Gastrocnemius medialis (tissue), 4 donors: ENCODE data around the gene CALHM6. TPM values are rescaled to one million over a fixed set of nuclear protein-coding genes. Genes with fewer than 3 reads are reported as not detected.

Experiments
- ATAC-seq, 2 donors: fragments of 150-250 bp; one replicate each; pipeline ENCODE4 v1.9.1; 2016
- DNase-seq, 2 donors: peaks; one replicate each; pipeline ENCODE4 v3.0.0-alpha.2; 2019
- H3K27ac ChIP-seq, 4 donors: fragments of 200-600 bp; sonication (generic); 1 replicate in 1 of 4; 2 replicates in 3 of 4; pipeline ENCODE4 v1.5.1; 2016 to 2018; ENCODE audit warnings: mild to moderate bottlenecking in 2 of 4, moderate library complexity in 1 of 4
- H3K27me3 ChIP-seq, 3 donors: fragments of 200-600 bp; sonication (generic) in 2 of 3; 1 replicate in 1 of 3; 2 replicates in 2 of 3; pipeline versions ENCODE4 v1.5.1 to v1.6.0; 2016 to 2019; ENCODE audit warnings: mild to moderate bottlenecking in 1 of 3, moderate library complexity in 1 of 3
- H3K36me3 ChIP-seq, 2 donors: fragments of 200-600 bp; sonication (generic) in 1 of 2; one replicate each; pipeline ENCODE4 v1.5.1; 2017 to 2018
- H3K4me1 ChIP-seq, 2 donors: fragments of 200-600 bp; sonication (generic) in 1 of 2; one replicate each; pipeline ENCODE4 v1.5.1; 2016 to 2017; ENCODE audit warnings: mild to moderate bottlenecking in 2 of 2
- H3K4me3 ChIP-seq, 4 donors: fragments of 200-600 bp; sonication (generic) in 3 of 4; 1 replicate in 1 of 4; 2 replicates in 3 of 4; pipeline ENCODE4 v1.5.1; 2016 to 2019; ENCODE audit warnings: mild to moderate bottlenecking in 2 of 4
- H3K9me3 ChIP-seq, 3 donors: fragments of 200-600 bp; sonication (generic) in 2 of 3; 1 replicate in 1 of 3; 2 replicates in 2 of 3; pipeline ENCODE4 v1.5.1; 2016 to 2019
- CTCF ChIP-seq, 5 experiments: fragments of 450-650 bp in 3 of 5; fragments of 200-600 bp in 2 of 5; sonication (generic) in 2 of 5; IDR thresholded peaks in 4 of 5; conservative IDR thresholded peaks in 1 of 5; 1 replicate in 4 of 5; 2 replicates in 1 of 5; pipeline ENCODE4 v1.5.1; 2016 to 2019; ENCODE audit warnings: antibody characterized with exemption in 5 of 5, mild to moderate bottlenecking in 3 of 5, moderate library complexity in 3 of 5
- POLR2A ChIP-seq, 2 donors: fragments of 450-650 bp; IDR thresholded peaks; one replicate each; pipeline ENCODE4 v1.6.1; 2017; ENCODE audit warnings: antibody characterized with exemption in 2 of 2, mild to moderate bottlenecking in 2 of 2, moderate library complexity in 2 of 2
- in situ Hi-C, 4 donors: fragments of 200-750 bp; cut with MboI; loops; one replicate each; pipeline versions ENCODE4 v1.15.0 to v1.8.0; 2017; ENCODE audit warnings: low sequenced_read_pairs in 4 of 4
- intact Hi-C: fragments of 100-400 bp; cut with DNase I; formaldehyde crosslinking; loops from one replicate; pipeline ENCODE4 v1.15.1; 2023; ENCODE audit warnings: low total_unique reads
- total RNA-seq, 4 donors: library from RNA; depleted of rRNA; stranded (reverse); fragments of >200 nt; gene quantifications; one replicate each; pipeline versions ENCODE4 v1.1.0 to v1.2.3, GENCODE V29; 2016

The CALHM6 gene
- total RNA-seq, 4 donors from 2014 or later, result 0.63 to 2.3 (median 0.86) TPM

- no peak overlapping the region for H3K4me3 ChIP-seq
- no peak for ATAC-seq
- in situ Hi-C loops, result no loop called here
These were observed 14.0 kb downstream of the CALHM6 start for GRCh38 chr6:116475141-116475540.

GRCh38 chr6:116476002-116476678, 15.0 kb downstream of the CALHM6 start:
- in situ Hi-C loops, result no loop called here
- intact Hi-C loops, result no loop called here
- Histone ChIP-seq H3K4me1 (no peaks in the 10 kb centered on the region), H3K27me3 (no peaks in the 10 kb centered on the region), H3K4me3 (no peak overlapping the region), H3K36me3 (no peaks in the 10 kb centered on the region), H3K9me3 (no peaks in the 10 kb centered on the region), H3K27ac (no peak overlapping the region)
- no peak for ATAC-seq
- TF ChIP-seq POLR2A (IDR thresholded peaks at IDR 0.05), result no peak
- no peak for TF ChIP-seq CTCF (IDR thresholded peaks at IDR 0.05 in 4 of 5, conservative IDR thresholded peaks at IDR 0.05 in 1 of 5)
- DNase-seq, result no peak

More at GRCh38 chr6:116475141-116475540, 14.0 kb downstream of the CALHM6 start:
- no peak for DNase-seq
- H3K27ac ChIP-seq, result no peak overlapping the region
- no peaks in the 10 kb centered on the region for H3K27me3 ChIP-seq
- H3K4me1 ChIP-seq, result no peaks in the 10 kb centered on the region
- no peaks in the 10 kb centered on the region for H3K36me3 ChIP-seq
- no peaks in the 10 kb centered on the region for H3K9me3 ChIP-seq
- intact Hi-C loops, result no loop called here
- TF ChIP-seq POLR2A (IDR thresholded peaks at IDR 0.05) (no peak), CTCF (IDR thresholded peaks at IDR 0.05 in 4 of 5, conservative IDR thresholded peaks at IDR 0.05 in 1 of 5) (no peak)

- Histone ChIP-seq H3K4me1 (no peaks in the 10 kb centered on the region), H3K27ac (no peak overlapping the region), H3K27me3 (no peaks in the 10 kb centered on the region), H3K4me3 (no peak overlapping the region), H3K9me3 (no peaks in the 10 kb centered on the region), H3K36me3 (no peaks in the 10 kb centered on the region)
- no peak for DNase-seq
- intact Hi-C loops (no loop called here), in situ Hi-C loops (no loop called here)
- no peak for ATAC-seq
- no peak for TF ChIP-seq POLR2A (IDR thresholded peaks at IDR 0.05)
- no peak for TF ChIP-seq CTCF (IDR thresholded peaks at IDR 0.05 in 4 of 5, conservative IDR thresholded peaks at IDR 0.05 in 1 of 5)
These were observed 21.6 kb downstream of the CALHM6 start for GRCh38 chr6:116482780-116483179.

GRCh38 chr6:116483616-116484015, 22.4 kb downstream of the CALHM6 start:
- in situ Hi-C loops, result no loop called here
- Histone ChIP-seq H3K36me3 (no peaks in the 10 kb centered on the region), H3K4me1 (no peaks in the 10 kb centered on the region), H3K4me3 (no peak overlapping the region), H3K9me3 (no peaks in the 10 kb centered on the region), H3K27me3 (no peaks in the 10 kb centered on the region), H3K27ac (no peak overlapping the region)
- TF ChIP-seq CTCF (IDR thresholded peaks at IDR 0.05 in 4 of 5, conservative IDR thresholded peaks at IDR 0.05 in 1 of 5) (no peak), POLR2A (IDR thresholded peaks at IDR 0.05) (no peak)
- intact Hi-C loops, result no loop called here
- no peak for ATAC-seq
- DNase-seq, result no peak
